K562 (cell line): ENCODE data around the gene BAHD1. TPM values are rescaled to one million over a fixed set of nuclear protein-coding genes. Genes with fewer than 3 reads are reported as not detected.

Experiments
- ATAC-seq: fragments of 200-7000 bp; cut with Tn5 transposase; 3 replicates; pipeline ENCODE4 v1.9.1; 2020; ENCODE audit warnings: moderate library complexity
- BruUV-seq: library from RNA; stranded (reverse); fragments of 400-500 nt; replicated peaks from 2 replicates; lab custom pipeline; 2021; lab: Mats Ljungman, UMichigan
- CTCF ChIA-PET: fragments of 300-600 bp; formaldehyde crosslinking; extraction: SDS; loops from one replicate; lab custom pipeline; 2021; ENCODE audit warnings: low intra/inter-chr PET ratio; lab: Yijun Ruan, JAX
- POLR2A ChIA-PET: fragments of 300-600, 350-650 bp; sonication (Branson Sonifier 250); formaldehyde crosslinking; extraction: SDS; loops from one replicate; lab custom pipeline; 2021; ENCODE audit warnings: antibody characterized with exemption, inconsistent platforms; lab: Yijun Ruan, JAX
- DNase-seq, 4 experiments: peaks; one replicate each; pipeline versions ENCODE4 v3.0.0 to v3.0.0-alpha.2; 2011 to 2018; ENCODE audit warnings: low spot score in 3 of 4, mixed read lengths in 3 of 4; ENCODE audit errors: extremely low read depth in 1 of 4
- FAIRE-seq: peaks from 2 replicates; lab custom pipeline; 2011; peaks lifted over from hg19 to GRCh38; lab: Jason Lieb, UNC
- H2AFZ ChIP-seq: 2 replicates; pipeline ENCODE4 v1.6.0; 2011; ENCODE audit warnings: low read depth, low read length, control low read depth, inconsistent platforms
- H3K27ac ChIP-seq: fragments of 200-600 bp; 3 replicates; pipeline ENCODE4 v1.8.0; 2011; ENCODE audit warnings: low read depth, mild to moderate bottlenecking, control low read depth, inconsistent platforms, low read length, moderate library complexity, mixed read lengths; ENCODE audit errors: extremely low read depth
- H3K27me3 ChIP-seq, 2 experiments: fragments of 300-600 bp in 1 of 2; 2 replicates in 1 of 2; 3 replicates in 1 of 2; pipeline versions ENCODE4 v1.6.0 to v1.8.0; 2011; ENCODE audit warnings: inconsistent platforms in 2 of 2, low read length in 2 of 2, mild to moderate bottlenecking in 1 of 2, mixed read lengths in 1 of 2, moderate library complexity in 1 of 2; ENCODE audit not compliant: control insufficient read depth in 2 of 2, insufficient read depth in 2 of 2
- H3K36me3 ChIP-seq: fragments of 300-600 bp; 3 replicates; pipeline ENCODE4 v1.8.0; 2011; ENCODE audit warnings: mild to moderate bottlenecking, low read length, inconsistent platforms; ENCODE audit not compliant: control insufficient read depth, insufficient read depth
- H3K4me1 ChIP-seq, 2 experiments: fragments of 200-600 bp in 1 of 2; replicated peaks in 1 of 2; 2 replicates in 1 of 2; 3 replicates in 1 of 2; pipeline versions ENCODE4 v1.5.1 to v1.8.0; 2011; ENCODE audit warnings: inconsistent platforms in 2 of 2, low read length in 2 of 2, mild to moderate bottlenecking in 1 of 2, mixed read lengths in 1 of 2, moderate library complexity in 1 of 2; ENCODE audit not compliant: control insufficient read depth in 2 of 2, insufficient read depth in 2 of 2
- H3K4me2 ChIP-seq: 2 replicates; pipeline ENCODE4 v1.6.1; 2011; ENCODE audit warnings: low read length, control low read depth, inconsistent platforms, mixed read lengths; ENCODE audit not compliant: insufficient read depth
- H3K4me3 ChIP-seq: fragments of 200-600 bp; sonication (generic), shearing (Covaris generic); 2 replicates; pipeline ENCODE4 v1.5.1; 2016; ENCODE audit warnings: control low read depth, inconsistent platforms
- H3K79me2 ChIP-seq: fragments of 200-600 bp; 3 replicates; pipeline ENCODE4 v1.8.0; 2011; ENCODE audit warnings: low read length, inconsistent platforms; ENCODE audit not compliant: control insufficient read depth, insufficient read depth
- H3K9ac ChIP-seq, 2 experiments: 2 replicates each; pipeline versions ENCODE4 v1.6.0 to v1.6.1; 2011; ENCODE audit warnings: low read depth in 2 of 2, low read length in 2 of 2, control low read depth in 1 of 2, inconsistent platforms in 1 of 2, mild to moderate bottlenecking in 1 of 2, mixed read lengths in 1 of 2; ENCODE audit not compliant: insufficient read depth in 1 of 2
- H3K9me1 ChIP-seq: one replicate; pipeline ENCODE4 v1.6.0; 2011; ENCODE audit warnings: inconsistent platforms, mild to moderate bottlenecking, low read length, moderate library complexity; ENCODE audit not compliant: control insufficient read depth, insufficient read depth
- H3K9me3 ChIP-seq: replicated peaks from 2 replicates; pipeline ENCODE4 v1.5.1; 2011; ENCODE audit warnings: low read depth, low read length, inconsistent platforms; ENCODE audit not compliant: control insufficient read depth, insufficient read depth
- H4K20me1 ChIP-seq: replicated peaks from 2 replicates; pipeline ENCODE4 v1.6.1; 2011; ENCODE audit warnings: low read length, inconsistent platforms, mixed read lengths; ENCODE audit not compliant: control insufficient read depth, insufficient read depth
- CREB5 ChIP-seq: fragments of 250-450 bp; sonication (Bioruptor Pico); IDR thresholded peaks from 2 replicates; pipeline ENCODE4 v1.5.0; 2020; ENCODE audit warnings: mild to moderate bottlenecking
- HDAC1 ChIP-seq, 2 experiments: fragments of 450-650 bp; IDR thresholded peaks; 2 replicates each; pipeline ENCODE4 v1.6.1; 2016 to 2017; ENCODE audit warnings: inconsistent platforms in 1 of 2, mild to moderate bottlenecking in 1 of 2, moderate library complexity in 1 of 2
- HDAC2 ChIP-seq: fragments of 450-650 bp; IDR thresholded peaks from 2 replicates; pipeline ENCODE4 v1.6.1; 2016; ENCODE audit warnings: mild to moderate bottlenecking
- SLC30A9 ChIP-seq: fragments of 250-450 bp; sonication (Bioruptor Pico); IDR thresholded peaks from 2 replicates; pipeline ENCODE4 v1.8.0; 2022; ENCODE audit warnings: mild to moderate bottlenecking, moderate library complexity
- SRF ChIP-seq, 2 experiments: fragments of 250-450, 450-650 bp in 1 of 2; sonication (Bioruptor Pico) in 1 of 2; sonication (generic) in 1 of 2; formaldehyde crosslinking; IDR thresholded peaks; 2 replicates each; pipeline versions ENCODE4 v1.5.0 to v1.5.1; 2020 to 2022; ENCODE audit warnings: mild to moderate bottlenecking in 1 of 2, missing genetic modification reagents in 1 of 2
- TCFL5 ChIP-seq: fragments of 250-450 bp; sonication (Bioruptor Pico); conservative IDR thresholded peaks from 2 replicates; pipeline ENCODE4 v1.6.1; 2021; ENCODE audit warnings: mild to moderate bottlenecking, moderate library complexity, matching md5 sums
- USF1 ChIP-seq: sonication (generic); formaldehyde crosslinking; IDR thresholded peaks from 2 replicates; pipeline ENCODE4 v1.9.0; 2022; ENCODE audit warnings: mild to moderate bottlenecking, missing genetic modification reagents
- ZNF24 ChIP-seq: fragments of 450-650 bp; IDR thresholded peaks from 2 replicates; pipeline ENCODE4 v1.6.1; 2016
- ZNF407 ChIP-seq: fragments of 450-650 bp; IDR thresholded peaks from 2 replicates; pipeline ENCODE4 v1.6.1; 2016; ENCODE audit warnings: low read depth
- WGBS: fragments of 100-300 bp; shearing (Covaris generic); methylation state at CpG from one replicate; pipeline ENCODE4 v1.1.6; 2016; ENCODE audit warnings: low coverage, mixed read lengths; ENCODE audit not compliant: insufficient coverage; ENCODE audit errors: missing lambda C conversion rate; 5-methylcytosine and 5-hydroxymethylcytosine counted together
- in situ Hi-C: fragments of 300-500 bp; cut with MboI; formaldehyde crosslinking; loops from 4 replicates; pipeline ENCODE4 v1.15.0; 2018; ENCODE audit warnings: inconsistent platforms, mixed read lengths
- intact Hi-C: fragments of 100-400 bp; cut with micrococcal nuclease; formaldehyde crosslinking; loops from 2 replicates; pipeline ENCODE4 v1.14.2; 2022
- polyA plus RNA-seq, 8 experiments: library from polyadenylated mRNA; depleted of rRNA in 4 of 8; stranded (reverse) in 5 of 8; unstranded in 3 of 8; fragments of >200 nt; fragmentation: Nextera tagmentation in 2 of 8; fragmentation: Illumina TruSeq in 1 of 8; extraction: Ambion mirVana in 2 of 8; extraction: Trizol in 1 of 8; gene quantifications; 2 replicates each; pipeline versions ENCODE4 v1.2.1 to v1.2.3, GENCODE V29; 2011 to 2014; ENCODE audit warnings: inconsistent platforms in 1 of 8, missing spikeins in 1 of 8
- total RNA-seq, 7 experiments: library from RNA; depleted of rRNA in 6 of 7; stranded (reverse); fragments of >200 nt in 6 of 7; fragmentation: Illumina TruSeq in 2 of 7; extraction: Trizol in 2 of 7; gene quantifications; 2 replicates each; pipeline versions ENCODE4 v1.2.1 to v1.2.3, GENCODE V29; 2011 to 2021; ENCODE audit warnings: low replicate concordance in 1 of 7
- TF ChIP-seq, protein P1 (sequence below): sonication (generic); IDR thresholded peaks from 2 replicates; pipeline ENCODE4 v1.6.1; 2016

Gene BAHD1
- total and polyA plus RNA-seq, 9 of the 15 experiments (the other 6 are each of a cell fraction or from before 2014, with no cell fraction given), result 0.55 to 38.5 (median 11.5) TPM

DNA sequence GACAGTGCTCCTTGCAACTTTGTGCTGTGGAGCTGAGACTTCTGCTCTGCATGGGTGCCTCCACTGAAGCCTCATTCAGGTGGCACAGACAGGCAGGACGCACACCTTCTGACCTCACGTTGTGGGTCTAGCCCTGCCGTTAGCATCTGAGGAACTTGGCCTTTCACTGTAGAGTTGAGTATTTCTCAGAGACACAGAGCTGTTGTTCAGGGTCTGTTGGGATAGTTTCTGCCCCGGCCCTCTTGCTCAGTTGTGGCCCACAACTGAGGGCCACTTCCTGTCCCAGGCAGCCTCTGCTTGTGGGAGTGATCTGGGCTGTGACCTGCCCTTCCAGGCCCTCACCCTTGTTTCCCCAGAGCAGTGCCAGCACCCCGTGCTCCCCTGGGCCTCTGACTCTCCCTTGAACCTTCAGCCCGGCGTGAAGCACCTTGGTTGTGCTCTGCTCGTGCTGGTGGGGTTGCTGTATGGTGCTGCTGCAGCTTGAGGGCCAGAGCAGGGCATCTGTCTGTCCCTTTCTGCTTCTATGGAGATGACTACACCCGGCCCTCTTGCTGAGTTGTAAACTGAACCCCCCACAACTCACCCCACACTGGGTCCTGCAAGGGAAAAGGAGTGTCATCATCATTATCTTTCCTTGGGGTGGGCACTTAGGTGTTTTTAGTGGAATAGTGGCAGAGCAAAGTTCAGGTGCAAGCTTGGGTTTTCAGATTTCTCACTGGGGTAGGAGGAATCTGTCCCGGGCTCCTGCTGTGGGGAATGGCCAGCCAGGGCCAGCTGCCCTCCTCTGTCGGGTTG is 11.7 kb downstream of the BAHD1 start:
- peak overlapping the region in 1 of 2 experiments; percentile 85; a peak in 2 of 4 replicates for H3K9ac ChIP-seq
- WGBS, result 43% methylated on average over 10 of the region's 11 CpGs
- H3K27me3 ChIP-seq, result no peaks in the 10 kb centered on the region
- H3K4me1 ChIP-seq, result peaks cover 35 to 43% of the 10 kb centered on the region in 2 experiments
- ATAC-seq, result peak; percentile 21
- no peak overlapping the region for H3K4me2 ChIP-seq
- CTCF ChIA-PET, result no interaction called here
- intact Hi-C loops (no loop called here), in situ Hi-C loops (no loop called here)
- H3K4me3 ChIP-seq, result no peak overlapping the region
- H3K27ac ChIP-seq, result no peak overlapping the region
- no peak overlapping the region for H2AFZ ChIP-seq
- no TSS peak for BruUV-seq
- H3K36me3 ChIP-seq, result peaks cover 3% of the 10 kb centered on the region; the same call in 2 of the 3 replicates
- peaks cover 22% of the 10 kb centered on the region for H3K9me1 ChIP-seq
- no peak for DNase-seq
- no peak for FAIRE-seq
- POLR2A ChIA-PET, result interaction anchor here (0.6 to 9.5 kb wide), 7 partner anchors 10 to 242 kb away, joined by 3 to 89 read pairs (median 4); partner anchors contain the start of gene BAHD1
- peaks cover 64% of the 10 kb centered on the region for H4K20me1 ChIP-seq
- peaks cover 94% of the 10 kb centered on the region for H3K79me2 ChIP-seq
- H3K9me3 ChIP-seq, result no peaks in the 10 kb centered on the region
- TF ChIP-seq SLC30A9 (CRISPR knock-in tag), result no peak
- no peak for TF ChIP-seq USF1 (CRISPR knock-in tag)
- no peak for TF ChIP-seq ZNF24
- no peak for TF ChIP-seq CREB5 (CRISPR knock-in tag)
- TF ChIP-seq HDAC2, result no peak
- no peak for TF ChIP-seq SRF (CRISPR knock-in tag; IDR thresholded peaks at IDR 0.05)
- TF ChIP-seq ZNF407, result no peak
- TF ChIP-seq HDAC1 (IDR thresholded peaks at IDR 0.05), result no peak
- no peak for TF ChIP-seq TCFL5 (CRISPR knock-in tag)
- TF ChIP-seq, protein P1, sequence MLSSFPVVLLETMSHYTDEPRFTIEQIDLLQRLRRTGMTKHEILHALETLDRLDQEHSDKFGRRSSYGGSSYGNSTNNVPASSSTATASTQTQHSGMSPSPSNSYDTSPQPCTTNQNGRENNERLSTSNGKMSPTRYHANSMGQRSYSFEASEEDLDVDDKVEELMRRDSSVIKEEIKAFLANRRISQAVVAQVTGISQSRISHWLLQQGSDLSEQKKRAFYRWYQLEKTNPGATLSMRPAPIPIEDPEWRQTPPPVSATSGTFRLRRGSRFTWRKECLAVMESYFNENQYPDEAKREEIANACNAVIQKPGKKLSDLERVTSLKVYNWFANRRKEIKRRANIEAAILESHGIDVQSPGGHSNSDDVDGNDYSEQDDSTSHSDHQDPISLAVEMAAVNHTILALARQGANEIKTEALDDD, result no peak
